DOHH2 (cell line): Measurements from ENCODE around the gene LPIN1.
"Not testable (repeated sequence)": the region's sequence is repeated elsewhere in the genome, so short reads cannot be mapped to it uniquely, and the experiment has no call there.

ENCODE experiments used
- H3F3A ChIP-seq: fragments of 200-600 bp; sonication (generic), shearing (Covaris generic); 2 replicates; pipeline ENCODE4 v1.6.0; 2016; ENCODE audit warnings: antibody characterized with exemption, mild to moderate bottlenecking; ENCODE audit not compliant: control insufficient read depth, insufficient read depth
- H3K27ac ChIP-seq: fragments of 200-600 bp; sonication (generic); 2 replicates; pipeline ENCODE4 v1.5.1; 2014; ENCODE audit warnings: low read depth, mild to moderate bottlenecking, low read length, moderate library complexity
- H3K27me3 ChIP-seq: fragments of 200-600 bp; sonication (generic); 2 replicates; pipeline ENCODE4 v1.6.1; 2014; ENCODE audit warnings: mild to moderate bottlenecking, low read length, mixed read lengths; ENCODE audit not compliant: control insufficient read depth
- H3K36me3 ChIP-seq: fragments of 200-600 bp; sonication (generic); 2 replicates; pipeline ENCODE4 v1.6.1; 2014; ENCODE audit warnings: mild to moderate bottlenecking, low read length, moderate library complexity, mixed read lengths; ENCODE audit not compliant: control insufficient read depth
- H3K4me1 ChIP-seq: fragments of 200-600 bp; sonication (generic); 2 replicates; pipeline ENCODE4 v1.6.1; 2014; ENCODE audit warnings: mild to moderate bottlenecking, low read length, mixed read lengths; ENCODE audit not compliant: control insufficient read depth
- H3K4me2 ChIP-seq: fragments of 200-600 bp; sonication (generic); 2 replicates; pipeline ENCODE4 v1.6.0; 2014; ENCODE audit warnings: mild to moderate bottlenecking, low read length, moderate library complexity
- H3K4me3 ChIP-seq: fragments of 200-600 bp; sonication (generic); 2 replicates; pipeline ENCODE4 v1.5.1; 2014; ENCODE audit warnings: mild to moderate bottlenecking, low read length, mixed read lengths
- H3K79me2 ChIP-seq: fragments of 200-600 bp; sonication (generic); 2 replicates; pipeline ENCODE4 v1.6.1; 2014; ENCODE audit warnings: mild to moderate bottlenecking, low read length, mixed read lengths; ENCODE audit not compliant: control insufficient read depth
- H3K9me2 ChIP-seq: fragments of 200-600 bp; sonication (generic); replicated peaks from 2 replicates; pipeline ENCODE4 v1.6.1; 2014; ENCODE audit warnings: mild to moderate bottlenecking, low read length, mixed read lengths; ENCODE audit not compliant: control insufficient read depth
- H3K9me3 ChIP-seq: fragments of 200-600 bp; sonication (generic); 2 replicates; pipeline ENCODE4 v1.6.1; 2014; ENCODE audit warnings: antibody characterized with exemption, low read length, mixed read lengths; ENCODE audit not compliant: control insufficient read depth, insufficient read depth
- H4K20me1 ChIP-seq: fragments of 200-600 bp; sonication (generic); 2 replicates; pipeline ENCODE4 v1.6.0; 2014; ENCODE audit warnings: low read depth, mild to moderate bottlenecking, antibody characterized with exemption, low read length, moderate library complexity; ENCODE audit not compliant: control insufficient read depth, insufficient read depth
- CTCF ChIP-seq: fragments of 200-600 bp; sonication (generic); IDR thresholded peaks from one replicate; pipeline ENCODE4 v1.5.1; 2014; ENCODE audit warnings: antibody characterized with exemption, mild to moderate bottlenecking, low read depth, low read length; ENCODE audit not compliant: poor library complexity, severe bottlenecking
- EZH2phosphoT487 ChIP-seq: fragments of 200-600 bp; sonication (generic); IDR thresholded peaks from 2 replicates; pipeline ENCODE4 v1.6.1; 2017; ENCODE audit warnings: borderline replicate concordance, mild to moderate bottlenecking, antibody characterized with exemption, low read length, moderate library complexity, mixed read lengths

The LPIN1 gene

GRCh38 chr2:11729362-11730212 is 16.8 kb upstream of the LPIN1 start:
- Histone ChIP-seq H3K27ac (no peak overlapping the region), H3K36me3 (no peaks in the 10 kb centered on the region), H3F3A (no peaks in the 10 kb centered on the region), H3K4me3 (no peak overlapping the region), H4K20me1 (no peaks in the 10 kb centered on the region), H3K4me1 (no peaks in the 10 kb centered on the region), H3K27me3 (peaks cover 42% of the 10 kb centered on the region), H3K79me2 (no peaks in the 10 kb centered on the region), H3K9me2 (no peaks in the 10 kb centered on the region), H3K4me2 (no peak overlapping the region), H3K9me3 (no peaks in the 10 kb centered on the region)
- TF ChIP-seq CTCF (no peak), EZH2phosphoT487 (no peak)

GRCh38 chr2:11731214-11731984 is 15.0 kb upstream of the LPIN1 start:
- H3K9me2 ChIP-seq, result not testable (repeated sequence)
- peaks cover 48% of the 10 kb centered on the region for H3K27me3 ChIP-seq

GRCh38 chr2:11732587-11732986 is 13.8 kb upstream of the LPIN1 start:
- no peak overlapping the region for H3K4me3 ChIP-seq
- H3K27me3 ChIP-seq, result peaks cover 46% of the 10 kb centered on the region
- H3K4me2 ChIP-seq, result no peak overlapping the region

More at GRCh38 chr2:11731214-11731984, 15.0 kb upstream of the LPIN1 start:
- not testable (repeated sequence) for H3K9me3 ChIP-seq, H3F3A ChIP-seq, H3K36me3 ChIP-seq, H3K4me3 ChIP-seq, H3K4me1 ChIP-seq, H4K20me1 ChIP-seq, H3K27ac ChIP-seq, H3K79me2 ChIP-seq, H3K4me2 ChIP-seq

DNA sequence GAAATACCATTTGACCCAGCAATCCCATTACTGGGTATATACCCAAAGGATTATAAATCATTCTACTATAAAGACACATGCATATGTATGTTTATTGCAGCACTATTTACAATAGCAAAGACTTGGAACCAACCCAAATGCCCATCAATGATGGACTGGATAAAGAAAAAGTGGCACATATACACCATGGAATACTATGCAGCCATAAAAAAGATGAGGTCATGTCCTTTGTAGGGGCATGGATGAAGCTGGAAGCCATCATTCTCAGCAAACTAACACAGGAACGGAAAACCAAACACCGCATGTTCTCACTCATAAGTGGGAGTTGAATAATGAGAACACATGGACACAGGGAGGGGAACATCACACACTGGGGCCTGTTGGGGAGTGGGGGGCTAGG is 8.6 kb upstream of the LPIN1 start:
- H3K4me2 ChIP-seq, H3K9me3 ChIP-seq, H3K79me2 ChIP-seq, H3K9me2 ChIP-seq, H3F3A ChIP-seq, H3K27ac ChIP-seq, H4K20me1 ChIP-seq, H3K36me3 ChIP-seq, H3K4me1 ChIP-seq, H3K4me3 ChIP-seq: not testable (repeated sequence)
- H3K27me3 ChIP-seq, result peaks cover 38% of the 10 kb centered on the region

More at GRCh38 chr2:11732587-11732986, 13.8 kb upstream of the LPIN1 start:
- Histone ChIP-seq H3K36me3 (no peaks in the 10 kb centered on the region), H3K9me3 (no peaks in the 10 kb centered on the region), H3K79me2 (no peaks in the 10 kb centered on the region), H4K20me1 (no peaks in the 10 kb centered on the region), H3K27ac (no peak overlapping the region), H3K4me1 (no peaks in the 10 kb centered on the region), H3F3A (no peaks in the 10 kb centered on the region), H3K9me2 (no peaks in the 10 kb centered on the region)
- TF ChIP-seq EZH2phosphoT487, result no peak
